Measurements from ENCODE around the gene TMEM54.

The TMEM54 gene

GRCh38 chr1:32902535-32902920 lies 1.3 kb upstream of the TMEM54 start:
- H3K9ac ChIP-seq (ENCODE audit: low read length): no peak overlapping the region
- H3K9me3 ChIP-seq (replicated peaks; ENCODE audit: insufficient read depth, low read length): no peaks in the 10 kb centered on the region
- no peak for DNase-seq
- no peaks in the 10 kb centered on the region for H3K79me2 ChIP-seq (ENCODE audit: low read length)
- H3K4me3 ChIP-seq (ENCODE audit: low read length): no peak overlapping the region
- no peak for TF ChIP-seq EZH2 (optimal IDR thresholded peaks at IDR 0.05; ENCODE audit: low read depth, low read length)
- TF ChIP-seq EZH2phosphoT487 (IDR thresholded peaks at IDR 0.05; ENCODE audit: low read length): no peak
- TF ChIP-seq CTCF (IDR thresholded peaks at IDR 0.05; ENCODE audit: low read length): no peak
- H3K4me1 ChIP-seq (ENCODE audit: low read length): no peaks in the 10 kb centered on the region
- H3K27ac ChIP-seq (ENCODE audit: low read length): no peak overlapping the region
- H3K36me3 ChIP-seq (replicated peaks; ENCODE audit: insufficient read depth, low read length): no peaks in the 10 kb centered on the region
- no peak overlapping the region for H2AFZ ChIP-seq (ENCODE audit: low read length)
- H3K4me2 ChIP-seq (ENCODE audit: low read depth, low read length): no peak overlapping the region
- no peaks in the 10 kb centered on the region for H4K20me1 ChIP-seq (ENCODE audit: insufficient read depth, low read length)
- no peaks in the 10 kb centered on the region for H3K9me2 ChIP-seq (replicated peaks; ENCODE audit: insufficient read depth, low read length)
- H3K27me3 ChIP-seq (replicated peaks; ENCODE audit: insufficient read depth, low read length): peaks cover 11% of the 10 kb centered on the region
- no peaks in the 10 kb centered on the region for H3F3A ChIP-seq (ENCODE audit: insufficient read depth, low read length)

- Histone ChIP-seq H3K4me1 (ENCODE audit: low read length) (no peaks in the 10 kb centered on the region), H3K9me3 (replicated peaks; ENCODE audit: insufficient read depth, low read length) (no peaks in the 10 kb centered on the region), H3K79me2 (ENCODE audit: low read length) (no peaks in the 10 kb centered on the region), H3F3A (ENCODE audit: insufficient read depth, low read length) (no peaks in the 10 kb centered on the region), H3K27me3 (replicated peaks; ENCODE audit: insufficient read depth, low read length) (peaks cover 11% of the 10 kb centered on the region), H3K27ac (ENCODE audit: low read length) (no peak overlapping the region), H3K36me3 (replicated peaks; ENCODE audit: insufficient read depth, low read length) (no peaks in the 10 kb centered on the region), H3K4me2 (ENCODE audit: low read depth, low read length) (peak overlapping the region; percentile 85), H3K9me2 (replicated peaks; ENCODE audit: insufficient read depth, low read length) (no peaks in the 10 kb centered on the region), H3K4me3 (ENCODE audit: low read length) (peak overlapping the region; percentile 59; the same call in 1 of the 2 replicates), H3K9ac (ENCODE audit: low read length) (no peak overlapping the region; the same call in 1 of the 2 replicates), H2AFZ (ENCODE audit: low read length) (peak overlapping the region; percentile 87; the same call in 1 of the 2 replicates), H4K20me1 (ENCODE audit: insufficient read depth, low read length) (no peaks in the 10 kb centered on the region)
- DNase-seq: no peak
- TF ChIP-seq EZH2phosphoT487 (IDR thresholded peaks at IDR 0.05; ENCODE audit: low read length) (no peak), CTCF (IDR thresholded peaks at IDR 0.05; ENCODE audit: low read length) (no peak), EZH2 (optimal IDR thresholded peaks at IDR 0.05; ENCODE audit: low read depth, low read length) (no peak)
Observed at GRCh38 chr1:32901823-32902534, 790 bp upstream of the TMEM54 start.

- H3K79me2 ChIP-seq (ENCODE audit: low read length): no peaks in the 10 kb centered on the region
- no peaks in the 10 kb centered on the region for H3K4me1 ChIP-seq (ENCODE audit: low read length)
- H4K20me1 ChIP-seq (ENCODE audit: insufficient read depth, low read length): no peaks in the 10 kb centered on the region
- DNase-seq: no peak
- H3K27me3 ChIP-seq (replicated peaks; ENCODE audit: insufficient read depth, low read length): peaks cover 11% of the 10 kb centered on the region
- no peaks in the 10 kb centered on the region for H3K36me3 ChIP-seq (replicated peaks; ENCODE audit: insufficient read depth, low read length)
- no peaks in the 10 kb centered on the region for H3K9me3 ChIP-seq (replicated peaks; ENCODE audit: insufficient read depth, low read length)
- TF ChIP-seq EZH2 (optimal IDR thresholded peaks at IDR 0.05; ENCODE audit: low read depth, low read length) (no peak), CTCF (IDR thresholded peaks at IDR 0.05; ENCODE audit: low read length) (no peak), EZH2phosphoT487 (IDR thresholded peaks at IDR 0.05; ENCODE audit: low read length) (no peak)
- H3K9ac ChIP-seq (ENCODE audit: low read length): no peak overlapping the region
- H3K4me3 ChIP-seq (ENCODE audit: low read length): peak overlapping the region; percentile 53
- H3K27ac ChIP-seq (ENCODE audit: low read length): no peak overlapping the region
- no peaks in the 10 kb centered on the region for H3K9me2 ChIP-seq (replicated peaks; ENCODE audit: insufficient read depth, low read length)
- peak overlapping the region; percentile 51 for H3K4me2 ChIP-seq (ENCODE audit: low read depth, low read length)
- H2AFZ ChIP-seq (ENCODE audit: low read length): peak overlapping the region; percentile 9; the same call in 1 of the 2 replicates
- no peaks in the 10 kb centered on the region for H3F3A ChIP-seq (ENCODE audit: insufficient read depth, low read length)
Observed at GRCh38 chr1:32900371-32900955, 726 bp downstream of the TMEM54 start.

Data from MM.1S (cell line).